K562 (cell line): ENCODE results near the gene CALB2. TPM values are rescaled to one million over a fixed set of nuclear protein-coding genes. Genes with fewer than 3 reads are reported as not detected.

Experiments used
- ATAC-seq: fragments of 200-7000 bp; cut with Tn5 transposase; 3 replicates; pipeline ENCODE4 v1.9.1; 2020; ENCODE audit warnings: moderate library complexity
- BruUV-seq: library from RNA; stranded (reverse); fragments of 400-500 nt; replicated peaks from 2 replicates; lab custom pipeline; 2021; lab: Mats Ljungman, UMichigan
- CTCF ChIA-PET: fragments of 300-600 bp; formaldehyde crosslinking; extraction: SDS; loops from one replicate; lab custom pipeline; 2021; ENCODE audit warnings: low intra/inter-chr PET ratio; lab: Yijun Ruan, JAX
- POLR2A ChIA-PET: fragments of 300-600, 350-650 bp; sonication (Branson Sonifier 250); formaldehyde crosslinking; extraction: SDS; loops from one replicate; lab custom pipeline; 2021; ENCODE audit warnings: antibody characterized with exemption, inconsistent platforms; lab: Yijun Ruan, JAX
- DNase-seq, 4 experiments: peaks; one replicate each; pipeline versions ENCODE4 v3.0.0 to v3.0.0-alpha.2; 2011 to 2018; ENCODE audit warnings: low spot score in 3 of 4, mixed read lengths in 3 of 4; ENCODE audit errors: extremely low read depth in 1 of 4
- FAIRE-seq: peaks from 2 replicates; lab custom pipeline; 2011; peaks lifted over from hg19 to GRCh38; lab: Jason Lieb, UNC
- H2AFZ ChIP-seq: 2 replicates; pipeline ENCODE4 v1.6.0; 2011; ENCODE audit warnings: low read depth, low read length, control low read depth, inconsistent platforms
- H3K27ac ChIP-seq: fragments of 200-600 bp; 3 replicates; pipeline ENCODE4 v1.8.0; 2011; ENCODE audit warnings: low read depth, mild to moderate bottlenecking, control low read depth, inconsistent platforms, low read length, moderate library complexity, mixed read lengths; ENCODE audit errors: extremely low read depth
- H3K27me3 ChIP-seq, 2 experiments: fragments of 300-600 bp in 1 of 2; 2 replicates in 1 of 2; 3 replicates in 1 of 2; pipeline versions ENCODE4 v1.6.0 to v1.8.0; 2011; ENCODE audit warnings: inconsistent platforms in 2 of 2, low read length in 2 of 2, mild to moderate bottlenecking in 1 of 2, mixed read lengths in 1 of 2, moderate library complexity in 1 of 2; ENCODE audit not compliant: control insufficient read depth in 2 of 2, insufficient read depth in 2 of 2
- H3K36me3 ChIP-seq: fragments of 300-600 bp; 3 replicates; pipeline ENCODE4 v1.8.0; 2011; ENCODE audit warnings: mild to moderate bottlenecking, low read length, inconsistent platforms; ENCODE audit not compliant: control insufficient read depth, insufficient read depth
- H3K4me1 ChIP-seq, 2 experiments: fragments of 200-600 bp in 1 of 2; replicated peaks in 1 of 2; 2 replicates in 1 of 2; 3 replicates in 1 of 2; pipeline versions ENCODE4 v1.5.1 to v1.8.0; 2011; ENCODE audit warnings: inconsistent platforms in 2 of 2, low read length in 2 of 2, mild to moderate bottlenecking in 1 of 2, mixed read lengths in 1 of 2, moderate library complexity in 1 of 2; ENCODE audit not compliant: control insufficient read depth in 2 of 2, insufficient read depth in 2 of 2
- H3K4me2 ChIP-seq: 2 replicates; pipeline ENCODE4 v1.6.1; 2011; ENCODE audit warnings: low read length, control low read depth, inconsistent platforms, mixed read lengths; ENCODE audit not compliant: insufficient read depth
- H3K4me3 ChIP-seq: fragments of 200-600 bp; sonication (generic), shearing (Covaris generic); 2 replicates; pipeline ENCODE4 v1.5.1; 2016; ENCODE audit warnings: control low read depth, inconsistent platforms
- H3K79me2 ChIP-seq: fragments of 200-600 bp; 3 replicates; pipeline ENCODE4 v1.8.0; 2011; ENCODE audit warnings: low read length, inconsistent platforms; ENCODE audit not compliant: control insufficient read depth, insufficient read depth
- H3K9ac ChIP-seq, 2 experiments: 2 replicates each; pipeline versions ENCODE4 v1.6.0 to v1.6.1; 2011; ENCODE audit warnings: low read depth in 2 of 2, low read length in 2 of 2, control low read depth in 1 of 2, inconsistent platforms in 1 of 2, mild to moderate bottlenecking in 1 of 2, mixed read lengths in 1 of 2; ENCODE audit not compliant: insufficient read depth in 1 of 2
- H3K9me1 ChIP-seq: one replicate; pipeline ENCODE4 v1.6.0; 2011; ENCODE audit warnings: inconsistent platforms, mild to moderate bottlenecking, low read length, moderate library complexity; ENCODE audit not compliant: control insufficient read depth, insufficient read depth
- H3K9me3 ChIP-seq: replicated peaks from 2 replicates; pipeline ENCODE4 v1.5.1; 2011; ENCODE audit warnings: low read depth, low read length, inconsistent platforms; ENCODE audit not compliant: control insufficient read depth, insufficient read depth
- H4K20me1 ChIP-seq: replicated peaks from 2 replicates; pipeline ENCODE4 v1.6.1; 2011; ENCODE audit warnings: low read length, inconsistent platforms, mixed read lengths; ENCODE audit not compliant: control insufficient read depth, insufficient read depth
- ARID1B ChIP-seq: fragments of 450-650 bp; IDR thresholded peaks from 2 replicates; pipeline ENCODE4 v1.6.1; 2016; ENCODE audit warnings: antibody characterized with exemption, mild to moderate bottlenecking, inconsistent platforms
- ESRRA ChIP-seq: fragments of 450-650 bp; IDR thresholded peaks from 2 replicates; pipeline ENCODE4 v1.6.1; 2014; ENCODE audit warnings: low read depth, mild to moderate bottlenecking, moderate library complexity, borderline replicate concordance
- HNRNPL ChIP-seq: fragments of 200-400 bp; formaldehyde crosslinking; IDR thresholded peaks from 2 replicates; pipeline ENCODE4 v1.6.1; 2017; ENCODE audit warnings: low read depth, mild to moderate bottlenecking, low read length
- KAT2B ChIP-seq: IDR thresholded peaks from one replicate; pipeline ENCODE4 v1.6.1; 2012; ENCODE audit warnings: low read depth, mild to moderate bottlenecking, control low read depth, inconsistent platforms, low read length, moderate library complexity
- KAT7 ChIP-seq: sonication (generic); formaldehyde crosslinking; IDR thresholded peaks from 2 replicates; pipeline ENCODE4 v1.8.0; 2022; ENCODE audit warnings: missing genetic modification reagents, mild to moderate bottlenecking, borderline replicate concordance
- NELFE ChIP-seq: IDR thresholded peaks from 2 replicates; pipeline ENCODE4 v1.6.1; 2011; ENCODE audit warnings: mild to moderate bottlenecking; ENCODE audit not compliant: insufficient read depth, insufficient read length
- TRIM24 ChIP-seq, 2 experiments: fragments of 450-650 bp; IDR thresholded peaks; 2 replicates each; pipeline ENCODE4 v1.6.1; 2016
- TRIM25 ChIP-seq: fragments of 450-650 bp; IDR thresholded peaks from 2 replicates; pipeline ENCODE4 v1.7.0; 2016; ENCODE audit warnings: borderline replicate concordance
- ZNF253 ChIP-seq: fragments of 250-450 bp; sonication (Bioruptor Pico); conservative IDR thresholded peaks from 2 replicates; pipeline ENCODE4 v1.6.1; 2021; ENCODE audit warnings: mild to moderate bottlenecking
- ZNF696 ChIP-seq: fragments of 250-450 bp; sonication (Bioruptor Pico); conservative IDR thresholded peaks from 2 replicates; pipeline ENCODE4 v1.4.0; 2020; ENCODE audit warnings: mild to moderate bottlenecking, moderate library complexity
- ZNF766 ChIP-seq: fragments of 200-800 bp; sonication (Bioruptor generic); conservative IDR thresholded peaks from 2 replicates; pipeline ENCODE4 v1.6.1; 2016; ENCODE audit warnings: missing genetic modification characterization, missing compliant biosample characterization
- WGBS: fragments of 100-300 bp; shearing (Covaris generic); methylation state at CpG from one replicate; pipeline ENCODE4 v1.1.6; 2016; ENCODE audit warnings: low coverage, mixed read lengths; ENCODE audit not compliant: insufficient coverage; ENCODE audit errors: missing lambda C conversion rate; 5-methylcytosine and 5-hydroxymethylcytosine counted together
- in situ Hi-C: fragments of 300-500 bp; cut with MboI; formaldehyde crosslinking; loops from 4 replicates; pipeline ENCODE4 v1.15.0; 2018; ENCODE audit warnings: inconsistent platforms, mixed read lengths
- intact Hi-C: fragments of 100-400 bp; cut with micrococcal nuclease; formaldehyde crosslinking; loops from 2 replicates; pipeline ENCODE4 v1.14.2; 2022
- polyA plus RNA-seq, 8 experiments: library from polyadenylated mRNA; depleted of rRNA in 4 of 8; stranded (reverse) in 5 of 8; unstranded in 3 of 8; fragments of >200 nt; fragmentation: Nextera tagmentation in 2 of 8; fragmentation: Illumina TruSeq in 1 of 8; extraction: Ambion mirVana in 2 of 8; extraction: Trizol in 1 of 8; gene quantifications; 2 replicates each; pipeline versions ENCODE4 v1.2.1 to v1.2.3, GENCODE V29; 2011 to 2014; ENCODE audit warnings: inconsistent platforms in 1 of 8, missing spikeins in 1 of 8
- total RNA-seq, 7 experiments: library from RNA; depleted of rRNA in 6 of 7; stranded (reverse); fragments of >200 nt in 6 of 7; fragmentation: Illumina TruSeq in 2 of 7; extraction: Trizol in 2 of 7; gene quantifications; 2 replicates each; pipeline versions ENCODE4 v1.2.1 to v1.2.3, GENCODE V29; 2011 to 2021; ENCODE audit warnings: low replicate concordance in 1 of 7
- TF ChIP-seq, protein P1 (sequence below): sonication (generic); formaldehyde crosslinking; IDR thresholded peaks from 2 replicates; pipeline ENCODE4 v1.8.0; 2022; ENCODE audit warnings: missing genetic modification reagents, mild to moderate bottlenecking, borderline replicate concordance

Gene CALB2
- total and polyA plus RNA-seq, 9 of the 15 experiments (the other 6 are each of a cell fraction or from before 2014, with no cell fraction given), result not detected

GRCh38 chr16:71354156-71354555 is 4.4 kb upstream of the CALB2 start:
- intact Hi-C loops, result no loop called here
- Histone ChIP-seq H3K27ac (no peak overlapping the region), H2AFZ (no peak overlapping the region), H3K9me3 (no peaks in the 10 kb centered on the region), H3K9me1 (no peaks in the 10 kb centered on the region), H3K36me3 (no peaks in the 10 kb centered on the region), H3K4me3 (no peak overlapping the region), H4K20me1 (peaks cover 11% of the 10 kb centered on the region), H3K4me1 (peaks cover 3 to 8% of the 10 kb centered on the region in 2 experiments; a peak in 3 of 5 replicates), H3K79me2 (no peaks in the 10 kb centered on the region), H3K4me2 (no peak overlapping the region), H3K27me3 (peaks cover 4 to 33% of the 10 kb centered on the region in 2 experiments), H3K9ac (no peak overlapping the region)
- no peak for ATAC-seq
- WGBS, result 0% methylated on average over 4 of the region's 4 CpGs
- FAIRE-seq, result no peak
- in situ Hi-C loops, result no loop called here
- no TSS peak for BruUV-seq
- CTCF ChIA-PET, result no interaction called here
- no peak for TF ChIP-seq TRIM24 (IDR thresholded peaks at IDR 0.05)
- TF ChIP-seq ARID1B, result no peak
- DNase-seq, result no peak
- POLR2A ChIA-PET, result interaction anchor here (1.1 kb wide), 1 partner anchor 20 kb away, joined by 3 read pairs; no protein-coding TSS in a partner anchor

DNA sequence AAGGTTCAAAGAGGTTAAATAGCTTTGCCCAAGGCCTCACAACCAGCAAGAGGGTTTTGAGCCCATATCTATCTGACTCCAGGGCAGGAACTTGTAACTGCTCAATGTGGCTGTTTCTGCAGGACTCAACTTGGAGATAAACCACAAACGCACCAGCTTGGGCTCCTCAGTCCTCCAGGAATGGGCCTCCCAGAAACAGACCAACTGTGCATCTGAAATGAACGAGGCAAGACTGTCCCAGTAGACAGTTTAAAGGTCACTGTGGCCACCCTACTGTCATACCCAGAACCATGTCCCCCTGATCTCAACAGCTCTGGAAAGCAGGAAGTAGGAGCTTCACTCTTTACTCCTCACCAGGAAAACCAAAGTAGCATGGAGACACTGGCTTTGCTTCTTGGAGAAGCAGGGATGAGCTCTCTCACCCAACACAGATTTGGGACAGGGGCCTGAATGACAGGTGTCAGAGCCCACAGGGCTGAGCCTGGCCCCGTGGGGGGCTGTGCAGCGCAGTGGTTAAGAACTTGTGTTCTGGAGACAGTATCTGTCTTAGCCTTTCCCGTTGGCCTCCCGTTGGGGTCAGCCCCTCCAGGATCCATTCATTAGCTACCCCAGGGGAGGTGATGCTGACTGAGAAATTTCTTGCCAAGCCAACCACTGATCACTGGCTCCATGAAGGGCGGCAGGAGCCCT is 2.3 kb upstream of the CALB2 start:
- Histone ChIP-seq H3K27ac (no peak overlapping the region), H3K36me3 (no peaks in the 10 kb centered on the region), H3K4me1 (peaks cover 8 to 9% of the 10 kb centered on the region in 2 experiments; a peak in 4 of 5 replicates), H3K9me3 (no peaks in the 10 kb centered on the region), H3K4me2 (no peak overlapping the region), H3K4me3 (no peak overlapping the region), H2AFZ (no peak overlapping the region), H3K9me1 (no peaks in the 10 kb centered on the region), H3K79me2 (no peaks in the 10 kb centered on the region), H4K20me1 (peaks cover 11% of the 10 kb centered on the region), H3K9ac (no peak overlapping the region), H3K27me3 (peaks cover 4 to 22% of the 10 kb centered on the region in 2 experiments; a peak in 4 of 5 replicates)
- intact Hi-C loops (no loop called here), in situ Hi-C loops (no loop called here)
- DNase-seq (no peak), FAIRE-seq (no peak), ATAC-seq (no peak)
- ChIA-PET POLR2A (interaction anchor here (0.6 to 0.7 kb wide), 2 partner anchors 16 to 565 kb away, joined by 3 read pairs; no protein-coding TSS in a partner anchor), CTCF (no interaction called here)
- WGBS, result 5% methylated on average over 7 of the region's 7 CpGs
- BruUV-seq, result no TSS peak
- no peak for TF ChIP-seq ESRRA
- no peak for TF ChIP-seq KAT2B
- no peak for TF ChIP-seq ZNF766 (CRISPR knock-in tag)
- TF ChIP-seq NELFE, result no peak
- no peak for TF ChIP-seq HNRNPL
- TF ChIP-seq ZNF696, result no peak
- TF ChIP-seq TRIM25, result no peak
- no peak for TF ChIP-seq ZNF253 (CRISPR knock-in tag)
- TF ChIP-seq KAT7, result no peak
- TF ChIP-seq, protein P1, sequence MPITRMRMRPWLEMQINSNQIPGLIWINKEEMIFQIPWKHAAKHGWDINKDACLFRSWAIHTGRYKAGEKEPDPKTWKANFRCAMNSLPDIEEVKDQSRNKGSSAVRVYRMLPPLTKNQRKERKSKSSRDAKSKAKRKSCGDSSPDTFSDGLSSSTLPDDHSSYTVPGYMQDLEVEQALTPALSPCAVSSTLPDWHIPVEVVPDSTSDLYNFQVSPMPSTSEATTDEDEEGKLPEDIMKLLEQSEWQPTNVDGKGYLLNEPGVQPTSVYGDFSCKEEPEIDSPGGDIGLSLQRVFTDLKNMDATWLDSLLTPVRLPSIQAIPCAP, result no peak
